Stomach (tissue), 4 donors: ENCODE data around the gene RAB3C.

Experiments
- CTCF ChIP-seq, 7 experiments: fragments of 450-650 bp in 4 of 7; fragments of 200-600 bp in 3 of 7; sonication (generic) in 3 of 7; IDR thresholded peaks; one replicate each; pipeline ENCODE4 v1.5.1; 2016 to 2019; ENCODE audit warnings: antibody characterized with exemption in 7 of 7, control low read depth in 2 of 7, mild to moderate bottlenecking in 1 of 7
- EP300 ChIP-seq: sonication (generic); formaldehyde crosslinking; IDR thresholded peaks from one replicate; pipeline ENCODE4 v1.6.1; 2017; ENCODE audit warnings: antibody characterized with exemption
- POLR2A ChIP-seq, 4 donors: fragments of 450-650 bp; IDR thresholded peaks; one replicate each; pipeline ENCODE4 v1.6.1; 2016; ENCODE audit warnings: antibody characterized with exemption in 4 of 4, control low read depth in 2 of 4, mild to moderate bottlenecking in 1 of 4, moderate library complexity in 1 of 4
- POLR2AphosphoS5 ChIP-seq, 3 donors: sonication (generic); formaldehyde crosslinking; IDR thresholded peaks; one replicate each; pipeline ENCODE4 v1.6.1; 2016; ENCODE audit warnings: antibody characterized with exemption in 3 of 3

- TF ChIP-seq CTCF (IDR thresholded peaks at IDR 0.05): no peak
- TF ChIP-seq POLR2A (IDR thresholded peaks at IDR 0.05): no peak
- no peak for TF ChIP-seq POLR2AphosphoS5 (IDR thresholded peaks at IDR 0.05)
- no peak for TF ChIP-seq EP300
Observed at GRCh38 chr5:58715997-58716656, 133.3 kb downstream of the RAB3C start.
